Measurements from ENCODE around the gene GPAT2.
"Not testable (repeated sequence)": the region's sequence is repeated elsewhere in the genome, so short reads cannot be mapped to it uniquely, and the experiment has no call there.

The GPAT2 gene

DNA sequence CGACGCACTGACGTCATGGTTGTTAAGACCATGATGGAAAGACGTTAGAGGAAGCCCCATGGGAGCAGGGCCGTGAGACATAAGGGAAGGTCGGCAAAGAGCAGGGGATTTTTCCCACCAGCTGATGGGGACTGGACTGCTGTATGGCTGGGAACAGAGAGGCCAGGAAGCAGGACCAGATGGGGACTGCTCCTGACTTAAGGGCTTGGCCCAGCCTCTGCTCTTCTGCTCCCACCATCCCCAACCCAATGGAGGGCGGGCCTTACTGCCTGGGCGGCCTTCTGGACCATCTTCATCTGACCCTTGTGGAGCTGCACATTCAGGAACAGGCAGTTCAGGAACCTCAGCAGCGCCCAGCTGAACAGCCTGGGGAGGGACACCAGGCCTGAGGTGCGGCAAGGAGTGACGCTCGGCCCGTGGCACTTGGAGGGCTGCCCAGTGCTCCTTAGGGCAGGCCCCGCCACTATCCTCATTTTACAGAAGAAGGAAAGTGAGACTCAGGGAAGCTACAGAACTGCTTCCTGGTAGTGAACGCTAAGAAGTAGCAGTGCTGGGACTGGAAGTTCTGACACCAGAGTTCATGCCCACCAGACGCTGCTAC lies 6.9 kb downstream of the GPAT2 start:
- H3K4me1 ChIP-seq (ENCODE audit: control insufficient read depth, insufficient read depth, low read length); H3K9me3 ChIP-seq (ENCODE audit: control insufficient read depth, low read length); H3K36me3 ChIP-seq (ENCODE audit: control insufficient read depth, insufficient read depth, low read length): not testable (repeated sequence)

DNA sequence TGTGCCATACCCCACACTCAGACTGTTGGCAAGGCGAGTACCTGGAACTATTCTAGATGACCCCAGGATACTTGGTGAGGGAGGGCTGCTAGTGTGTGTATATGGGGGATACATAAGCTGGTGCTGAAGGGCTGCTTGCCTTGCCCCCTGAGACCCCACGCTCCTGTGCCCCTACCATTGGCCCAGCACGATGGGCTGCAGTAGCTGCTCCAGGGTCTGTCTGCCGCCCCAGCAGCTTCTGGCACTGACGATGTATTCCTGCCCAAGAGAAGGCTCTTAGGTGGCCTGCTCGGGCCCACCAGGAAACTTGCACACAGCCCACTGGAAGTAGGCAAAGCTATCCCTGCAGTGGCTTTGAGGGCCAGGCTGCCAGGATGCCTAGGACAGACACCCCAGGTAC lies 9.0 kb downstream of the GPAT2 start:
- H3K27me3 ChIP-seq (ENCODE audit: control insufficient read depth, insufficient read depth, low read length); H3K4me1 ChIP-seq (ENCODE audit: control insufficient read depth, insufficient read depth, low read length); H3K36me3 ChIP-seq (ENCODE audit: control insufficient read depth, insufficient read depth, low read length): not testable (repeated sequence)

More for the DNA sequence above, 6.9 kb downstream of the GPAT2 start:
- H3K27me3 ChIP-seq (ENCODE audit: control insufficient read depth, insufficient read depth, low read length); H3K9ac ChIP-seq (ENCODE audit: low read length); H3K4me3 ChIP-seq (ENCODE audit: low read length): not testable (repeated sequence)

DNA sequence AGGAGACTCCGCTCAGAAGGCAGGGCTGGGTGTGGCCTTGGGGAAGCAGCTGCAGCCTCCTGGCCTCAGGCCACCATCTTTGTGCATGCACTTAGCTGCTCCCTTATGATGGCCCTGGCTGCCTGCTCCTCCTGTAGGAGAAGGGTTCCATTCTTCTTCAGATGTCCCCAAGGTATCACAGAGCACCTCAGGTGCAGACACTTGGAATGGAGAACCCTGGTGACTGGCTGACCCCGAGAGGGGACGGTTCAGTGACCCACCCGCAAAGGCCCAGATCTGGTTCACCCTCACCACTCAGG lies 9.6 kb downstream of the GPAT2 start:
- peaks cover 3% of the 10 kb centered on the region for H3K4me1 ChIP-seq (ENCODE audit: control insufficient read depth, insufficient read depth, low read length)
- H3K4me3 ChIP-seq (ENCODE audit: low read length) = no peak overlapping the region
- no peaks in the 10 kb centered on the region for H3K9me3 ChIP-seq (ENCODE audit: control insufficient read depth, low read length)
- H3K27me3 ChIP-seq (ENCODE audit: control insufficient read depth, insufficient read depth, low read length) = no peaks in the 10 kb centered on the region
- H3K36me3 ChIP-seq (ENCODE audit: control insufficient read depth, insufficient read depth, low read length) = no peaks in the 10 kb centered on the region
- H3K9ac ChIP-seq (ENCODE audit: low read length) = no peak overlapping the region

More for the DNA sequence above, 9.0 kb downstream of the GPAT2 start:
- H3K4me3 ChIP-seq (ENCODE audit: low read length); H3K9me3 ChIP-seq (ENCODE audit: control insufficient read depth, low read length); H3K9ac ChIP-seq (ENCODE audit: low read length): not testable (repeated sequence)

DNA sequence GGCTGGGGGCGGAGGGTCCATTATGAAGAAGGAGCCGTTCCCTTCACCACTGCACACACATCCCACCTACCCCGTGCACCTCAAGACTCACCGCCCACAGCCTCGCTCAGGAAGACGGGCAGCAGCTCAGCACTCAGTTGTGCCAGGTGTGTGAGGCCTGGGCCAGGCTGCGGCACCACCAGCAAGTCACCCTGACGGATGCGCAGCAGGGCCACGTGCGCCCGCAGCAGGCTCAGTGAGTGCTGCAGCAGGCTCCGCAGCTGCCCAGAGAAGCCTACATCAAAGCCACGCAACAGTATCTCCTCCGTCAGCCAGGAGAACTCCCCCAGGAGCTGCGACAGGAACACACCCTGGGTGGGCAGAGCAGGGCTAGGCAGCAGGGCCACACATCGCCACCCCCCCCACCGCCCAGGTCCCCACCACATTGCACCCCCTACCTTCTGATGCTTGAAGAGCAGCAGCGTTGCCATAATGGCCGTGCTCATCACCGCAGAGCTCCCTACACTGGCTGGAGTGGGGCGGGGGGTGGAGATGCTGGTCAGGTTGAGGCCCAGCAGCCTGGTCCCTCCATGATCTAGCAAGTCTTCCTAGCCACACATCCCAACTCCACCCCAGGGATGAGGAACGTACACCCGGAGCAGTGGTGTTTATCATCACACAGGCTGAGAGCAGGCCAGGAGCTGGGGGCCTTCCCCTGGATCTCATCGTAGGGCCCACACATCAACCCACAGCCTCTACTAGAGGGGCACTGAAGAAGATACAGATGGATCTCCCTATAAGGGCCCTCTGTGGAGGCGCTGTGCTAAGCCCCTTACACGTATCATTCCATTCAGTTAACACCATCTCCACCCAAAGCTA lies 10.2 kb downstream of the GPAT2 start:
- Histone ChIP-seq H3K4me1 (ENCODE audit: control insufficient read depth, insufficient read depth, low read length) (peaks cover 3% of the 10 kb centered on the region), H3K4me3 (ENCODE audit: low read length) (no peak overlapping the region), H3K27me3 (ENCODE audit: control insufficient read depth, insufficient read depth, low read length) (no peaks in the 10 kb centered on the region), H3K9me3 (ENCODE audit: control insufficient read depth, low read length) (no peaks in the 10 kb centered on the region), H3K9ac (ENCODE audit: low read length) (no peak overlapping the region), H3K36me3 (ENCODE audit: control insufficient read depth, insufficient read depth, low read length) (no peaks in the 10 kb centered on the region)

DNA sequence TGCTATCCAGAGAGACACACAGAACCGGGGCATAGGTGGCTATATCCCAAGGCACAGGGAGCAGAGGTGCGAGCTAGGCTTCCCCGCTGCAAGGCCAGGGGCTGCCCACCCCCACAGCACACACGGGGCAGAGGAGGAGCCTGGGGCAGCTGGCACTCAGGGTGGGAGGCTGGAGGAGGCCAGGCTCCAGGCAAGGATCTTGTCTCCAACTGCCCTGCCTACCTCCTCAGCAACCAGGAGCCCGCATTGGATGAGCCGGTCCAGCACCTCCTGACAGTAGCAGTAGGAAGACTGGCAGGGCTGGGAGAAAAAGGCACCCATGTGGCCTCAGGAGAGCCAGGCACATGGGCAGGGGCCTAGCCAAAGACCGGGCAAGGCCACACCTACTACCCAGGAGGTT lies 11.0 kb downstream of the GPAT2 start:
- not testable (repeated sequence) for H3K9ac ChIP-seq (ENCODE audit: low read length); H3K36me3 ChIP-seq (ENCODE audit: control insufficient read depth, insufficient read depth, low read length); H3K4me1 ChIP-seq (ENCODE audit: control insufficient read depth, insufficient read depth, low read length); H3K27me3 ChIP-seq (ENCODE audit: control insufficient read depth, insufficient read depth, low read length); H3K4me3 ChIP-seq (ENCODE audit: low read length); H3K9me3 ChIP-seq (ENCODE audit: control insufficient read depth, low read length)

DNA sequence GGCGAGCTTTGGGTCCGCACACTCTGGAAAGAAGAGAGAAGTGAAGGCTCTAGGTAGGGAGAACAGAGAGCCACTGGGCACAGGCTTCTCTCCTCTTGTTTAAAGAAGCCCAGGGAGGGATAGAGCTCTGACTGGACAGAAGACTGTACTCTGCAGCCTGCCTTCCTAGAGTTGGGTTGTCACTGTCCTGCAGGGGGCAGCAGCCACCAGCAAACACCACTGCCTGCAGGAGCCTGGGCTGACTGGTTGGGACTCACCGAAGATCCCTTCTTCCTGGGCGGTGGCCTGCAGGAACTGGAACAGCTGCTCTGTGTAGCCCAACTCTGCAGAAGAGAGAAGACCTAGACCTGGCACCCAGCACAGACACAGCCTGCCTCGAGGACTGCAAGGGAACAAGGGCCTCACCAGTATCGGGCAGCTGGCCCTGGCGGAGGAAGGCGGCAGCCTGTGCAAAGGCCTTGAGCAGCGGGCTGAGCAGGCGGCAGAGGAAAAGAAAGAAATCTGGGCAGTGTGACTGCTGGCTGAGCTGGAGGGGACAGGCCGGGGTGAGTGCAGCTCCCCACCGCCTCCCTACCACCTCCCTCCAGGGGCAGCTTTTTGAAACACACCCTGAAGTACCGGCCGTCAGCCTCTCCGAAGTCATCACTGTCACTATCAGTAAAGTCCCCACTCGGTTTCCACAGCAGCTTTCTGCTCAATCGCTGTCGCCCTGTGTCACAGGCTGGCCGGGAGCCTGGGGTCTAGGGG lies 11.8 kb downstream of the GPAT2 start:
- H3K27me3 ChIP-seq (ENCODE audit: control insufficient read depth, insufficient read depth, low read length); H3K4me3 ChIP-seq (ENCODE audit: low read length); H3K9me3 ChIP-seq (ENCODE audit: control insufficient read depth, low read length); H3K9ac ChIP-seq (ENCODE audit: low read length); H3K4me1 ChIP-seq (ENCODE audit: control insufficient read depth, insufficient read depth, low read length); H3K36me3 ChIP-seq (ENCODE audit: control insufficient read depth, insufficient read depth, low read length): not testable (repeated sequence)

DNA sequence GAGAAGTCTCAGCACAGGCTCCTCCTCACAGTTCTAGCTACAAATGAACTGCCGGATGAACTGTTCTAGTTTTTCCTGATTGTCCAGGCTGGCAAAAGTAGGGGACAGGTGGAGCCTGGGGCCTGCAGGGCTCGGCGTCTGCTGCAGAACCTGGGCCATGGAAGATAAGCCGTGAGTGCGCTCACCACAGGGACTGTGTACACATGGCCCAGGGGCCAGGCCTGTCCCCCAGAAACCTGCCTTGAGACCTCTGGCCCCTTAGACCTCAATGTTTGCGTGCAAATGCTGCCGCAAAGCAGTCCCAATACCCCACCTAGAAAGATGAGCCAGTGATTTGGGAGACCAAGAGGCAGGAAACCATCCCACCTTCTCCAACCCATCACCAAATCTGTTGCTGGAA lies 12.6 kb downstream of the GPAT2 start:
- not testable (repeated sequence) for H3K4me3 ChIP-seq (ENCODE audit: low read length); H3K9me3 ChIP-seq (ENCODE audit: control insufficient read depth, low read length); H3K4me1 ChIP-seq (ENCODE audit: control insufficient read depth, insufficient read depth, low read length); H3K27me3 ChIP-seq (ENCODE audit: control insufficient read depth, insufficient read depth, low read length); H3K9ac ChIP-seq (ENCODE audit: low read length); H3K36me3 ChIP-seq (ENCODE audit: control insufficient read depth, insufficient read depth, low read length)

DNA sequence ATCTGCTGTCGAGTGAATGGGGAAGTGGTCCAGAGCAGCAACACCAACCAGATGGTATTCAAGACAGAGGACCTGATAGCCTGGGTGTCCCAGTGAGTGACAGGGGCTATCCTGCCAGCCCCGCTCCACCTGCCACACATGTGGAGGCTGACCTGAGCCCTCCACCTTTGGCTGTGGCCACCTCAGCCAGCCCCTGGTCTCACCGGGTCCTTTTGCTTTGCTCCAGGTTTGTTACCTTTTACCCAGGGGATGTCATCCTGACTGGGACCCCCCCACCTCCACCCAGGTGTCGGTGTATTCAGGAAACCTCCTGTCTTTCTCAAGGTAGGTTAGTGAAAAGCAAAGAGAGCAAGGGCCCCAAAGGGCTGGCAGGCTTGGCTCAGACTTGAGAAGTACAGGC lies 13.6 kb downstream of the GPAT2 start:
- not testable (repeated sequence) for H3K9me3 ChIP-seq (ENCODE audit: control insufficient read depth, low read length); H3K27me3 ChIP-seq (ENCODE audit: control insufficient read depth, insufficient read depth, low read length); H3K36me3 ChIP-seq (ENCODE audit: control insufficient read depth, insufficient read depth, low read length); H3K9ac ChIP-seq (ENCODE audit: low read length); H3K4me1 ChIP-seq (ENCODE audit: control insufficient read depth, insufficient read depth, low read length); H3K4me3 ChIP-seq (ENCODE audit: low read length)

DNA sequence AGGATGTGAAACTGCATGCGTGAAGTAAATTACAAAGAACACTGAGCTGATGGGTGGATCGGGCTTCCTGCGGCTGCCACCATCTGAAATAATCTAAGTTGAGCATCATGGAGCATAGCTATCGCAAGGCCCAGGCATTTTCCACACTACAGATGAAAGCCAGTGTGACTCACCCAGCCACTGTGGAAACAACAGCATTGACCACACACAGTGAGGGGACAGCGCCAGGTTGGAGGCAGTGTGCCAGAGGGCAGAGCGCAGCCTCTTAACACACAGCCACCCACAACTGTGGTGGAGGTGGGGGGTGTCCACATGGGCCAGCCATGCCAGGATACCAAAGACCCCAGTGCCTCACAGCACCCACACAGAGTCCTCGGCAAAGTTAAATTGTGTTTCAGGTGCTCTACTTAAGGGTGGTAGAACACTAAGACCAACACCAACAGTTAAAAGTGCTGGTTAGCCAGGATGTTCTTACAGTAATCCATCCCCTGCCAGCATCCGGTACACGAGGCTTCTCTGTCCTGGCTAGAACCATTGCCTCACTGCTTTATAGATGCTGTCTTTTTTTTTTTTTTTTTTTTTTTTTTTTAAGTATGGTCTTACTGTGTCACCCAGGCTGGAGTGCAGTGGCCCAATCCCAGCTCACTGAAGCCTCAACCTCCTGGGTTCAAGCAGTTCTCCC lies 14.7 kb downstream of the GPAT2 start:
- not testable (repeated sequence) for H3K4me3 ChIP-seq (ENCODE audit: low read length); H3K4me1 ChIP-seq (ENCODE audit: control insufficient read depth, insufficient read depth, low read length); H3K36me3 ChIP-seq (ENCODE audit: control insufficient read depth, insufficient read depth, low read length); H3K27me3 ChIP-seq (ENCODE audit: control insufficient read depth, insufficient read depth, low read length); H3K9ac ChIP-seq (ENCODE audit: low read length); H3K9me3 ChIP-seq (ENCODE audit: control insufficient read depth, low read length)

DNA sequence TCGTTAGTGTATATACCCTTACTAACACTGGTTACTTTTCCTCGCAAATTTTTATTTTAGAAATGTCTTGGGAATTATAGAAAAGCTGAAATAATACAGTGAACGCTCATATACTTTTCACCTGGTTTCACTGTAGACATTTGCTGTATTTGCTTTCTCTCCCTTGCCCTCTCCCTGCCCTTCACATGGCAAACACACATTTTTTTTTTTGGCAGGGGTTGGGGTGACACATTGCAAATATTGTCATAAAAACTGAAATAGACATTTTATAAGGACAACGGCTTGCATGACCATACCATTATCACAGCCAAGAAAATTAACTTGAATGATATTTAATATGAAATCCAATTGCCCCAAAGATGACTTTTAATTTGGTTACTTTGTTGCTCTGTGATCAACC lies 18.4 kb downstream of the GPAT2 start:
- not testable (repeated sequence) for H3K4me3 ChIP-seq (ENCODE audit: low read length); H3K9ac ChIP-seq (ENCODE audit: low read length); H3K4me1 ChIP-seq (ENCODE audit: control insufficient read depth, insufficient read depth, low read length); H3K27me3 ChIP-seq (ENCODE audit: control insufficient read depth, insufficient read depth, low read length); H3K36me3 ChIP-seq (ENCODE audit: control insufficient read depth, insufficient read depth, low read length); H3K9me3 ChIP-seq (ENCODE audit: control insufficient read depth, low read length)

DNA sequence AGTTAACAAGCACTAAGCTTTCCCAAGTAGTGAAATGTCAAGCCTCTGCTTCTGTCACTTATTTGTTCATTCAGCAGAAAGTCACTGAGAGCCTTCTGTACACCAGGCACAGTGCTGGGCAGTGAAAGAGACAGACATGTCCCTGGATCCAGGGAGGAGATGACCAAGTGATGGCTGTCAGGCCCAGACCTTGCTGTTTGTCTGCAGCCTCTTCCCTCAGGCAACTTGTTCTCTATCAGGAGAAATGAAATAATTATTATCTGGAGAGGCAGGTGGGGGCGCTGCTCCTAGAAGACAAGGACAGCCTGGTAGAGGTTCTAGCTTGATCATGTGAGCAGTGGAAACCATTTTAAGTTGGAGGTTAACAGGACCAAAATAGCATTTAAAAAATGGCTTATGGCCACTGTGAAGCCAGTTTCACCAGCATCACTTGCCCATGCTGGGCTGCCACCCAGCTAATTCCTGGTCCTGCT lies 21.9 kb downstream of the GPAT2 start:
- not testable (repeated sequence) for H3K9me3 ChIP-seq (ENCODE audit: control insufficient read depth, low read length); H3K4me3 ChIP-seq (ENCODE audit: low read length); H3K27me3 ChIP-seq (ENCODE audit: control insufficient read depth, insufficient read depth, low read length); H3K36me3 ChIP-seq (ENCODE audit: control insufficient read depth, insufficient read depth, low read length); H3K9ac ChIP-seq (ENCODE audit: low read length); H3K4me1 ChIP-seq (ENCODE audit: control insufficient read depth, insufficient read depth, low read length)

Measured in mucosa of stomach (tissue), 1 donor.